NOMO-1 treated with dmso at 0.1 percent for 144 hours (cell line): ENCODE results near the gene MRGPRD.
"Not testable (repeated sequence)": the region's sequence is repeated elsewhere in the genome, so short reads cannot be mapped to it uniquely, and the experiment has no call there.

Experiments
- DNase-seq: peaks from one replicate; lab custom pipeline; 2025; ENCODE audit not compliant: unreplicated experiment; lab: John Stamatoyannopoulos, UW

The MRGPRD gene

GRCh38 chr11:68994161-68994893, 13.5 kb upstream of the MRGPRD start:
- DNase-seq = no peak

- DNase-seq = no peak
Measured at GRCh38 chr11:68993546-68993945, 12.8 kb upstream of the MRGPRD start.

GRCh38 chr11:68992743-68993255, 12.0 kb upstream of the MRGPRD start:
- DNase-seq = no peak

GRCh38 chr11:68990995-68991780, 10.4 kb upstream of the MRGPRD start:
- DNase-seq = no peak

GRCh38 chr11:68989936-68990606, 9.3 kb upstream of the MRGPRD start:
- no peak for DNase-seq

- no peak for DNase-seq
Measured at GRCh38 chr11:68988491-68988890, 7.7 kb upstream of the MRGPRD start.

GRCh38 chr11:68987211-68987610, 6.4 kb upstream of the MRGPRD start:
- no peak for DNase-seq

GRCh38 chr11:68983801-68984200, 3.0 kb upstream of the MRGPRD start:
- DNase-seq = no peak

- no peak for DNase-seq
Measured at GRCh38 chr11:68982134-68982533, 1.3 kb upstream of the MRGPRD start.

GRCh38 chr11:68979931-68980775, 633 bp downstream of the MRGPRD start:
- no peak for DNase-seq

- no peak for DNase-seq
Measured at GRCh38 chr11:68978931-68979594, 1.7 kb downstream of the MRGPRD start.

GRCh38 chr11:68978626-68978930, 2.2 kb downstream of the MRGPRD start:
- no peak for DNase-seq

- no peak for DNase-seq
Measured at GRCh38 chr11:68977781-68978625, 2.8 kb downstream of the MRGPRD start.

GRCh38 chr11:68976563-68976962, 4.2 kb downstream of the MRGPRD start:
- no peak for DNase-seq

GRCh38 chr11:68976095-68976494, 4.7 kb downstream of the MRGPRD start:
- DNase-seq = no peak

- DNase-seq = no peak
Measured at GRCh38 chr11:68974421-68975194, 6.2 kb downstream of the MRGPRD start.

GRCh38 chr11:68973706-68974105, 7.1 kb downstream of the MRGPRD start:
- not testable (repeated sequence) for DNase-seq

GRCh38 chr11:68973219-68973618, 7.6 kb downstream of the MRGPRD start:
- DNase-seq = no peak
